ENCODE results near the gene NAT9. TPM values are rescaled to one million over a fixed set of nuclear protein-coding genes. Genes with fewer than 3 reads are reported as not detected.

The NAT9 gene
- total and polyA plus RNA-seq, 2 donors (not counting 3 experiments of a cell fraction or from before 2014, with no cell fraction given), result 39.3 to 44.8 TPM

DNA sequence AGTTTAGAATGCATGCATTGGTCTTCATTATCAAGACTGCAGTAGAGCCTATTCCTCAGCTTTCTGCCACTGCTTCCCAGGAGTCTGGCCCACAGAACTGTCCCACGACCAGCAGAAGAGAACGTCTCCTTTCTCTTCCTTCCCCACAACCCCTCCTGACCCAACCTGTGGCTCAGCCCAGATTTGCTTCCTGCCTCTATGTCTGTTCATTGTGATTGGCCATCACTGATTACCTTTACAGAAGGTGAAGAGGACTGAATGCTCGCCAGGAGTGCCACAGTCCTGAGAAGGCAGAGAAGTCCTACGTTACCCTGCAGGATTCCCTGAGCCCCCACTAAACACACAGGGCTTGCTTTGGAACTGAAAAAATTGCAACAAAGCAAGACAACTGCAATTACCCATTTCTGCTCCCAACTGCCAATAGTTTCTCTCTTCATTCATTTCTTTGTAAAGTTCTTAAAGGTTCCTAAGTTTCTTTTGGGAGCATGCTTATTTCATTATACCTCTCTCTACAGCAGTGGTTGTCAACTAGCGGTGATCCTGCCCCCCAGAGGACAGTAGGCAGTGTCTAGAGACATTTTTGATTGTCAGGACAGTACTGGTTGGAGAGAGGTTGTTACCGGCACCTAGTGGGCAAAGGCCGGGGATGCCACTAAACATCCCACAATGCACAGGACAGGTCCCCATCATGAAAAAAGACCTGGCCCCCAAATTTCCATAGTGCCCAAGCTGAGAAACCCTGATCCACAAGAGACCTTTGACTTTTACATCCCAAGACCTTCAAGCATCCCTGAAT is 4.5 kb upstream of the NAT9 start:
- BruUV-seq (replicated peaks), result no TSS peak
- Histone ChIP-seq H3K9ac (replicated peaks; ENCODE audit: extremely low read depth, insufficient read depth, low read length) (no peak overlapping the region), H3K9me1 (replicated peaks; ENCODE audit: control insufficient read depth, extremely low read depth, insufficient read depth, low read length) (no peaks in the 10 kb centered on the region), H3K9me3 (replicated peaks; ENCODE audit: control insufficient read depth, insufficient read depth, low read length) (no peaks in the 10 kb centered on the region), H3K36me3 (ENCODE audit: control insufficient read depth in 2 of 2, extremely low read depth in 1 of 2, insufficient read depth in 2 of 2, low read length in 2 of 2) (peaks cover 0 to 6% of the 10 kb centered on the region in 2 experiments), H3K79me2 (ENCODE audit: control insufficient read depth, insufficient read depth, low read length) (peaks cover 12% of the 10 kb centered on the region), H3K4me1 (ENCODE audit: control insufficient read depth, extremely low read depth, insufficient read depth, low read length) (peaks cover 7% of the 10 kb centered on the region), H3K27ac (ENCODE audit: insufficient read depth, low read depth, low read length) (no peak overlapping the region), H4K20me1 (replicated peaks; ENCODE audit: control insufficient read depth, extremely low read depth, insufficient read depth, low read length) (no peaks in the 10 kb centered on the region), H3K4me2 (ENCODE audit: insufficient read depth, low read length) (no peak overlapping the region), H3K27me3 (ENCODE audit: control insufficient read depth in 2 of 2, insufficient read depth in 2 of 2, low read length in 2 of 2) (no peaks in the 10 kb centered on the region), H3K4me3 (replicated peaks in 1 of 3; ENCODE audit: insufficient read depth in 1 of 3, low read depth in 1 of 3, low read length in 3 of 3) (no peak overlapping the region), H2AFZ (ENCODE audit: low read depth, low read length) (no peak overlapping the region)
- ChIA-PET CTCF (interaction anchor here (0.7 to 5.5 kb wide), 6 partner anchors 11 to 123 kb away, joined by 3 to 29 read pairs (median 6); partner anchors contain the start of gene GRIN2C), POLR2A (no interaction called here)
- DNase-seq (ENCODE audit: low read depth, low spot score) (no peak), FAIRE-seq (no peak)
- dilution Hi-C loops (cut with MboI; ENCODE audit: extremely low pct_ligation_motif_present, low sequenced_read_pairs), result no loop called here
- TF ChIP-seq, protein P1, sequence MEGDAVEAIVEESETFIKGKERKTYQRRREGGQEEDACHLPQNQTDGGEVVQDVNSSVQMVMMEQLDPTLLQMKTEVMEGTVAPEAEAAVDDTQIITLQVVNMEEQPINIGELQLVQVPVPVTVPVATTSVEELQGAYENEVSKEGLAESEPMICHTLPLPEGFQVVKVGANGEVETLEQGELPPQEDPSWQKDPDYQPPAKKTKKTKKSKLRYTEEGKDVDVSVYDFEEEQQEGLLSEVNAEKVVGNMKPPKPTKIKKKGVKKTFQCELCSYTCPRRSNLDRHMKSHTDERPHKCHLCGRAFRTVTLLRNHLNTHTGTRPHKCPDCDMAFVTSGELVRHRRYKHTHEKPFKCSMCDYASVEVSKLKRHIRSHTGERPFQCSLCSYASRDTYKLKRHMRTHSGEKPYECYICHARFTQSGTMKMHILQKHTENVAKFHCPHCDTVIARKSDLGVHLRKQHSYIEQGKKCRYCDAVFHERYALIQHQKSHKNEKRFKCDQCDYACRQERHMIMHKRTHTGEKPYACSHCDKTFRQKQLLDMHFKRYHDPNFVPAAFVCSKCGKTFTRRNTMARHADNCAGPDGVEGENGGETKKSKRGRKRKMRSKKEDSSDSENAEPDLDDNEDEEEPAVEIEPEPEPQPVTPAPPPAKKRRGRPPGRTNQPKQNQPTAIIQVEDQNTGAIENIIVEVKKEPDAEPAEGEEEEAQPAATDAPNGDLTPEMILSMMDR (IDR thresholded peaks at IDR 0.05; ENCODE audit: extremely low read depth in 1 of 2, insufficient read depth in 1 of 2, low read depth in 1 of 2, low read length in 2 of 2), result peak; percentile 12 to 17
- no peak for TF ChIP-seq FOS (IDR thresholded peaks at IDR 0.05; ENCODE audit: borderline replicate concordance, insufficient read depth, low read length)
- intact Hi-C loops (cut with micrococcal nuclease), result no loop called here

DNA sequence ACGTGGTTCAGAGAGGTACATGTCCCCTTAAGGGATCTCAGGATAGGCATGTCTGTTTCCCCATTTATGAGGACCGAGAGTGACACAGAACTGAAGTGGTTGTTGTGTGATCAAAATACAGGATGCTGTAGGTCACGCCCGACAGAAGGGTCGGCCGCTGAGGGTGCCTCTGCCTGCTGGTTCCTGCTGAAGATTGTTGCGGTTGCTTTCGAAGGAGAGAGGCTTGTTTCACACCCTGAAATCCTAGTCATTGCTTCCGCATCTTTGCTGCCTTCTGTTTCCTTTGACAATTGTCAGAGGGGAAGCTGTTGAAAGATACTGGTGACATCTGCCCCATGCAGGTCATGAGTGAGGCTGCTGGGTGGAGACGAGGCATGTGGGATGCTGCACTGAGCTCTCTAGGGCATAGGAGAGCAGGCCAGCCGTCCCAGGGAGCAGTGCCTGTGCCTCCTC is 3.8 kb upstream of the NAT9 start:
- H3K27me3 ChIP-seq (ENCODE audit: control insufficient read depth in 2 of 2, insufficient read depth in 2 of 2, low read length in 2 of 2), result no peaks in the 10 kb centered on the region
- H3K36me3 ChIP-seq (ENCODE audit: control insufficient read depth in 2 of 2, extremely low read depth in 1 of 2, insufficient read depth in 2 of 2, low read length in 2 of 2), result peaks cover 0 to 3% of the 10 kb centered on the region in 2 experiments
- no peak overlapping the region for H3K4me3 ChIP-seq (replicated peaks in 1 of 3; ENCODE audit: insufficient read depth in 1 of 3, low read depth in 1 of 3, low read length in 3 of 3)
- H3K9me1 ChIP-seq (replicated peaks; ENCODE audit: control insufficient read depth, extremely low read depth, insufficient read depth, low read length), result no peaks in the 10 kb centered on the region
- H3K9ac ChIP-seq (replicated peaks; ENCODE audit: extremely low read depth, insufficient read depth, low read length), result no peak overlapping the region
- TF ChIP-seq MYC (IDR thresholded peaks at IDR 0.05; ENCODE audit: low read depth, low read length), result no peak
- TF ChIP-seq EZH2 (IDR thresholded peaks at IDR 0.05; ENCODE audit: borderline replicate concordance, low read depth, low read length, severe bottlenecking), result no peak
- TF ChIP-seq, protein P2, sequence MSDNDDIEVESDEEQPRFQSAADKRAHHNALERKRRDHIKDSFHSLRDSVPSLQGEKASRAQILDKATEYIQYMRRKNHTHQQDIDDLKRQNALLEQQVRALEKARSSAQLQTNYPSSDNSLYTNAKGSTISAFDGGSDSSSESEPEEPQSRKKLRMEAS (IDR thresholded peaks at IDR 0.05; ENCODE audit: insufficient read depth, insufficient read length), result no peak
- TF ChIP-seq POLR2A (IDR thresholded peaks at IDR 0.05; ENCODE audit: low read depth, low read length), result no peak
- TF ChIP-seq JUN (IDR thresholded peaks at IDR 0.05; ENCODE audit: borderline replicate concordance, insufficient read depth, insufficient read length, low read depth), result no peak
- TF ChIP-seq GATA2 (IDR thresholded peaks at IDR 0.05; ENCODE audit: insufficient read depth, insufficient read length, low read depth, low read length), result no peak
- no peak for TF ChIP-seq POLR2AphosphoS5 (IDR thresholded peaks at IDR 0.05; ENCODE audit: insufficient read depth, low read depth, low read length)
- TF ChIP-seq, protein P1 (IDR thresholded peaks at IDR 0.05; ENCODE audit: extremely low read depth in 1 of 2, insufficient read depth in 1 of 2, low read depth in 1 of 2, low read length in 2 of 2), result no peak
- TF ChIP-seq FOS (IDR thresholded peaks at IDR 0.05; ENCODE audit: borderline replicate concordance, insufficient read depth, low read length), result no peak
- CTCF ChIA-PET, result interaction anchor here (1.3 to 5.5 kb wide), 5 partner anchors 9 to 123 kb away, joined by 3 to 29 read pairs (median 5); partner anchors contain the start of gene GRIN2C
- intact Hi-C loops (cut with micrococcal nuclease) (loop anchor here (5.0 kb wide), 1 partner anchor 92 kb away; the partner anchor contains the start of gene FDXR), dilution Hi-C loops (cut with MboI; ENCODE audit: extremely low pct_ligation_motif_present, low sequenced_read_pairs) (no loop called here)
- no peaks in the 10 kb centered on the region for H3K9me3 ChIP-seq (replicated peaks; ENCODE audit: control insufficient read depth, insufficient read depth, low read length)
- H3K79me2 ChIP-seq (ENCODE audit: control insufficient read depth, insufficient read depth, low read length), result peaks cover 19% of the 10 kb centered on the region
- no TSS peak for BruUV-seq (replicated peaks)
- POLR2A ChIA-PET, result no interaction called here
- H3K4me2 ChIP-seq (ENCODE audit: insufficient read depth, low read length), result no peak overlapping the region
- H4K20me1 ChIP-seq (replicated peaks; ENCODE audit: control insufficient read depth, extremely low read depth, insufficient read depth, low read length), result no peaks in the 10 kb centered on the region
- no peak for DNase-seq (ENCODE audit: low read depth, low spot score)
- FAIRE-seq, result no peak
- peaks cover 7% of the 10 kb centered on the region for H3K4me1 ChIP-seq (ENCODE audit: control insufficient read depth, extremely low read depth, insufficient read depth, low read length)
- no peak overlapping the region for H2AFZ ChIP-seq (ENCODE audit: low read depth, low read length)
- H3K27ac ChIP-seq (ENCODE audit: insufficient read depth, low read depth, low read length), result no peak overlapping the region

Data from endothelial cell of umbilical vein (primary cell).